ENCODE measurements around the gene TAGLN.

TAGLN gene

GRCh38 chr11:117200813-117201657 is 1.9 kb downstream of the TAGLN start:
- DNase-seq (no peak), ATAC-seq (ENCODE audit: insufficient read depth, low read depth) (no peak)
- Histone ChIP-seq H3K4me1 (ENCODE audit: insufficient read depth, low read length) (no peaks in the 10 kb centered on the region), H4K20me1 (ENCODE audit: insufficient read depth, low read length) (no peaks in the 10 kb centered on the region), H3K27ac (ENCODE audit: low read length) (no peak overlapping the region), H3K9me3 (ENCODE audit: insufficient read depth, low read length, severe bottlenecking) (no peaks in the 10 kb centered on the region), H3K9ac (ENCODE audit: low read depth, low read length) (no peak overlapping the region), H3K27me3 (ENCODE audit: insufficient read depth, low read length, poor library complexity) (no peaks in the 10 kb centered on the region), H2AFZ (ENCODE audit: low read depth, low read length) (no peak overlapping the region), H3K4me3 (ENCODE audit: low read depth in 1 of 2, low read length in 2 of 2) (no peak overlapping the region), H3K36me3 (ENCODE audit: insufficient read depth, low read length) (peaks cover 10% of the 10 kb centered on the region), H3K4me2 (ENCODE audit: insufficient read depth, low read length) (no peak overlapping the region), H3K79me2 (ENCODE audit: insufficient read depth, low read length) (no peaks in the 10 kb centered on the region)
- no peak for TF ChIP-seq EZH2 (IDR thresholded peaks at IDR 0.05; ENCODE audit: borderline replicate concordance, low read depth, low read length, severe bottlenecking)
- TF ChIP-seq, protein P1, sequence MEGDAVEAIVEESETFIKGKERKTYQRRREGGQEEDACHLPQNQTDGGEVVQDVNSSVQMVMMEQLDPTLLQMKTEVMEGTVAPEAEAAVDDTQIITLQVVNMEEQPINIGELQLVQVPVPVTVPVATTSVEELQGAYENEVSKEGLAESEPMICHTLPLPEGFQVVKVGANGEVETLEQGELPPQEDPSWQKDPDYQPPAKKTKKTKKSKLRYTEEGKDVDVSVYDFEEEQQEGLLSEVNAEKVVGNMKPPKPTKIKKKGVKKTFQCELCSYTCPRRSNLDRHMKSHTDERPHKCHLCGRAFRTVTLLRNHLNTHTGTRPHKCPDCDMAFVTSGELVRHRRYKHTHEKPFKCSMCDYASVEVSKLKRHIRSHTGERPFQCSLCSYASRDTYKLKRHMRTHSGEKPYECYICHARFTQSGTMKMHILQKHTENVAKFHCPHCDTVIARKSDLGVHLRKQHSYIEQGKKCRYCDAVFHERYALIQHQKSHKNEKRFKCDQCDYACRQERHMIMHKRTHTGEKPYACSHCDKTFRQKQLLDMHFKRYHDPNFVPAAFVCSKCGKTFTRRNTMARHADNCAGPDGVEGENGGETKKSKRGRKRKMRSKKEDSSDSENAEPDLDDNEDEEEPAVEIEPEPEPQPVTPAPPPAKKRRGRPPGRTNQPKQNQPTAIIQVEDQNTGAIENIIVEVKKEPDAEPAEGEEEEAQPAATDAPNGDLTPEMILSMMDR (IDR thresholded peaks at IDR 0.05; ENCODE audit: borderline replicate concordance, extremely low read depth, low read length, poor library complexity, severe bottlenecking): no peak

- H3K27me3 ChIP-seq (ENCODE audit: insufficient read depth, low read length, poor library complexity): no peaks in the 10 kb centered on the region
- no peak overlapping the region for H2AFZ ChIP-seq (ENCODE audit: low read depth, low read length)
Observed at GRCh38 chr11:117201658-117202305, 2.6 kb downstream of the TAGLN start.

DNA sequence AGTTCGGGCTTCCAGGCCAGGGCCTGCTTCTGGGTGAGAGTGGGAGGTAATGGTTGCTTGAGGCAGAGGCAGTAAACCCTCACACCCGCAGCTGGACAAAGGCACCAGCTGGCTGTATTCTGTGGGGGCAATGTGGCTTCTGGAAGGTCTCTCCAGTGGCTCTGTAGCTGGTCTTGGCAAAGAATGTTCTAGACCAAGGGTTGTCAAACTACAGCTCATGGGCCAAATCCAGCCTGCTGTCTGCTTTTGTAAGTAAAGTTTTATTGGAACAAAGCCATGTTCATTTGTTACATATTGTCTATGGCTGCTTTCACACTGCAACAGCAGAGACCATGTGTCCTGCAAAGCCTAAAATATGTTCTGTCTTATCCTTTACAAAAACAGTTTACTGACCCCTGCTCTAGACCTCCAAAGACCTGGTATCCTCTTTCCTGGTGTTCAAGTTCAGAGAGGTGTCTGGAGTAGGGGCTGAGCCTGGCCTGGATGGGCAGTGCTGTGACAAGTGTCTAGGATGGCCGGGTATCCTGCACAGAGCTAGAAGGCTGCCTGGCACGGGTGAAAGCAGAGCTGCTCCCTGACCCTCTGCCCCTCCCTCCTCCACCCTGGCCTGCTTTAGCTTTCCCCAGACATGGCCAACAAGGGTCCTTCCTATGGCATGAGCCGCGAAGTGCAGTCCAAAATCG is 3.4 kb downstream of the TAGLN start:
- H3K9me3 ChIP-seq (ENCODE audit: insufficient read depth, low read length, severe bottlenecking): no peaks in the 10 kb centered on the region
- H3K4me2 ChIP-seq (ENCODE audit: insufficient read depth, low read length): no peak overlapping the region
- H3K4me1 ChIP-seq (ENCODE audit: insufficient read depth, low read length): no peaks in the 10 kb centered on the region

More at GRCh38 chr11:117201658-117202305, 2.6 kb downstream of the TAGLN start:
- no peak overlapping the region for H3K27ac ChIP-seq (ENCODE audit: low read length)
- no peaks in the 10 kb centered on the region for H4K20me1 ChIP-seq (ENCODE audit: insufficient read depth, low read length)
- no peaks in the 10 kb centered on the region for H3K79me2 ChIP-seq (ENCODE audit: insufficient read depth, low read length)
- H3K4me1 ChIP-seq (ENCODE audit: insufficient read depth, low read length): no peaks in the 10 kb centered on the region
- peaks cover 12% of the 10 kb centered on the region for H3K36me3 ChIP-seq (ENCODE audit: insufficient read depth, low read length)
- no peak overlapping the region for H3K4me3 ChIP-seq (ENCODE audit: low read depth in 1 of 2, low read length in 2 of 2)
- no peak overlapping the region for H3K4me2 ChIP-seq (ENCODE audit: insufficient read depth, low read length)
- no peak for TF ChIP-seq EZH2 (IDR thresholded peaks at IDR 0.05; ENCODE audit: borderline replicate concordance, low read depth, low read length, severe bottlenecking)
- TF ChIP-seq, protein P1 (IDR thresholded peaks at IDR 0.05; ENCODE audit: borderline replicate concordance, extremely low read depth, low read length, poor library complexity, severe bottlenecking): no peak
- H3K9ac ChIP-seq (ENCODE audit: low read depth, low read length): no peak overlapping the region
- ATAC-seq (ENCODE audit: insufficient read depth, low read depth) (no peak), DNase-seq (no peak)
- no peaks in the 10 kb centered on the region for H3K9me3 ChIP-seq (ENCODE audit: insufficient read depth, low read length, severe bottlenecking)

More for the DNA sequence above, 3.4 kb downstream of the TAGLN start:
- Histone ChIP-seq H3K27ac (ENCODE audit: low read length) (no peak overlapping the region), H3K36me3 (ENCODE audit: insufficient read depth, low read length) (peaks cover 12% of the 10 kb centered on the region), H3K27me3 (ENCODE audit: insufficient read depth, low read length, poor library complexity) (no peaks in the 10 kb centered on the region), H4K20me1 (ENCODE audit: insufficient read depth, low read length) (no peaks in the 10 kb centered on the region), H3K79me2 (ENCODE audit: insufficient read depth, low read length) (no peaks in the 10 kb centered on the region), H3K4me3 (ENCODE audit: low read depth in 1 of 2, low read length in 2 of 2) (no peak overlapping the region), H2AFZ (ENCODE audit: low read depth, low read length) (no peak overlapping the region), H3K9ac (ENCODE audit: low read depth, low read length) (no peak overlapping the region)
- TF ChIP-seq, protein P1 (IDR thresholded peaks at IDR 0.05; ENCODE audit: borderline replicate concordance, extremely low read depth, low read length, poor library complexity, severe bottlenecking): no peak
- no peak for TF ChIP-seq EZH2 (IDR thresholded peaks at IDR 0.05; ENCODE audit: borderline replicate concordance, low read depth, low read length, severe bottlenecking)
- ATAC-seq (ENCODE audit: insufficient read depth, low read depth) (no peak), DNase-seq (no peak)
